ENCODE measurements around the gene ATOSA.

DNA sequence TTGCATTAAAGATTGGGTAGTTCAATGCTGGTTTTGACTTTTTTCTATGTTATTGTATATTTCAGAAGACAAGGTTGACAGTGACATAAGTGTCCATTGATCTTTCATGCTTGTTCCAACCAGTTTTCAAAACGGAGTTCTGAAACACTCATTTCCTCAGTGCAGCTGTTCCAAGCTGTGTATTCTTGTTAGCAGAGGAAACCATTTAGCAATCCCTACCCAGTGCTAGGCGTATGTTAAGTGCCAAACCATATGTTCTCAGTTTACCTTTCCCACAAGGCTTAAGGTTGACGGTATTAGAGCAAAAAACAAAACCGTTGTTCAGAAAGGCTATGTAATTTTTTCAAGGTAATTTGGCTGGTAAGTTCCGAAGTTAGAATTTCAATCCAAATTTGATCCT, 9.1 kb downstream of the ATOSA start:
- TF ChIP-seq FOXP2 (optimal IDR thresholded peaks at IDR 0.05; ENCODE audit: control extremely low read depth, extremely low read length, insufficient read depth) (no peak), EZH2 (IDR thresholded peaks at IDR 0.05) (no peak), POLR2AphosphoS5 (IDR thresholded peaks at IDR 0.05; ENCODE audit: borderline replicate concordance, low read depth, low read length) (no peak)
